OCI-LY7 (cell line): ENCODE data around the gene ANKRD13B. TPM values are rescaled to one million over a fixed set of nuclear protein-coding genes. Genes with fewer than 3 reads are reported as not detected.

Experiments
- BruUV-seq: library from RNA; stranded (reverse); fragments of 400-500 nt; replicated peaks from 2 replicates; lab custom pipeline; 2021; lab: Mats Ljungman, UMichigan
- CTCF ChIA-PET: fragments of 300-600 bp; sonication (Branson Sonifier 250); formaldehyde crosslinking; loops from one replicate; lab custom pipeline; 2022; ENCODE audit warnings: antibody characterized with exemption; ENCODE audit not compliant: unreplicated experiment; lab: Charles Lee
- POLR2A ChIA-PET: fragments of 300-600 bp; sonication (Branson Sonifier 250); formaldehyde crosslinking; loops from one replicate; lab custom pipeline; 2022; ENCODE audit warnings: antibody characterized with exemption; lab: Charles Lee
- DNase-seq: peaks from one replicate; pipeline ENCODE4 v3.0.0-alpha.2; 2015; ENCODE audit warnings: low spot score
- H2AFZ ChIP-seq: fragments of 200-600 bp; sonication (generic), shearing (Covaris generic); 2 replicates; pipeline ENCODE4 v1.6.1; 2014; ENCODE audit warnings: mild to moderate bottlenecking, antibody characterized with exemption, low read length, moderate library complexity
- H3K27ac ChIP-seq: fragments of 200-600 bp; sonication (generic); 2 replicates; pipeline ENCODE4 v1.5.1; 2014; ENCODE audit warnings: mixed run types, low read depth, mild to moderate bottlenecking, moderate library complexity, low read length, inconsistent platforms; ENCODE audit not compliant: poor library complexity, severe bottlenecking
- H3K36me3 ChIP-seq: fragments of 200-600 bp; sonication (generic); 2 replicates; pipeline ENCODE4 v1.6.1; 2014; ENCODE audit warnings: mild to moderate bottlenecking, antibody characterized with exemption, low read length, moderate library complexity, mixed read lengths; ENCODE audit not compliant: insufficient read depth
- H3K4me1 ChIP-seq: fragments of 200-600 bp; sonication (generic); 2 replicates; pipeline ENCODE4 v1.5.1; 2014; ENCODE audit warnings: mild to moderate bottlenecking, low read length; ENCODE audit not compliant: insufficient read depth, poor library complexity, severe bottlenecking
- H3K4me2 ChIP-seq: fragments of 200-600 bp; sonication (generic); 2 replicates; pipeline ENCODE4 v1.6.1; 2014; ENCODE audit warnings: mild to moderate bottlenecking, low read length
- H3K4me3 ChIP-seq: fragments of 200-600 bp; sonication (generic); 2 replicates; pipeline ENCODE4 v1.5.1; 2014; ENCODE audit warnings: mild to moderate bottlenecking, low read depth, low read length; ENCODE audit not compliant: poor library complexity, severe bottlenecking
- H3K79me2 ChIP-seq: fragments of 200-600 bp; sonication (generic); 2 replicates; pipeline ENCODE4 v1.6.1; 2016; ENCODE audit warnings: low read depth, mild to moderate bottlenecking, low read length, moderate library complexity, mixed read lengths; ENCODE audit not compliant: insufficient read depth
- H3K9me2 ChIP-seq: fragments of 200-600 bp; sonication (generic); 2 replicates; pipeline ENCODE4 v1.6.1; 2016; ENCODE audit warnings: mild to moderate bottlenecking, low read length, mixed read lengths; ENCODE audit not compliant: insufficient read depth
- H3K9me3 ChIP-seq: fragments of 200-600 bp; sonication (generic); 2 replicates; pipeline ENCODE4 v1.6.1; 2014; ENCODE audit warnings: mild to moderate bottlenecking, mixed run types, low read length, mixed read lengths
- H4K20me1 ChIP-seq: fragments of 200-600 bp; sonication (generic); 2 replicates; pipeline ENCODE4 v1.6.1; 2014; ENCODE audit warnings: mild to moderate bottlenecking, antibody characterized with exemption, low read length, moderate library complexity, mixed read lengths; ENCODE audit not compliant: insufficient read depth
- EZH2phosphoT487 ChIP-seq: fragments of 200-600 bp; sonication (generic); IDR thresholded peaks from 2 replicates; pipeline ENCODE4 v1.6.1; 2018; ENCODE audit warnings: low read depth, borderline replicate concordance, mild to moderate bottlenecking, mixed run types, antibody characterized with exemption, low read length, moderate library complexity, mixed read lengths
- intact Hi-C: fragments of 100-400 bp; cut with micrococcal nuclease; formaldehyde crosslinking; loops from one replicate; pipeline ENCODE4 v1.10.0; 2022; ENCODE audit not compliant: unreplicated experiment
- total RNA-seq, 2 experiments: library from RNA; depleted of rRNA in 1 of 2; stranded (reverse); fragments of >200 nt in 1 of 2; shearing (Covaris generic) in 1 of 2; gene quantifications; 2 replicates each; pipeline ENCODE4 v1.2.3, GENCODE V29; 2014 to 2022
- TF ChIP-seq, protein P1 (sequence below): fragments of 200-600 bp; sonication (generic); conservative IDR thresholded peaks from 2 replicates; pipeline ENCODE4 v1.5.1; 2014; ENCODE audit warnings: mild to moderate bottlenecking, antibody characterized with exemption, low read length, moderate library complexity, mixed read lengths

ANKRD13B gene
- total RNA-seq, 2 experiments from 2014 or later = 22.8 to 30.5 TPM

DNA sequence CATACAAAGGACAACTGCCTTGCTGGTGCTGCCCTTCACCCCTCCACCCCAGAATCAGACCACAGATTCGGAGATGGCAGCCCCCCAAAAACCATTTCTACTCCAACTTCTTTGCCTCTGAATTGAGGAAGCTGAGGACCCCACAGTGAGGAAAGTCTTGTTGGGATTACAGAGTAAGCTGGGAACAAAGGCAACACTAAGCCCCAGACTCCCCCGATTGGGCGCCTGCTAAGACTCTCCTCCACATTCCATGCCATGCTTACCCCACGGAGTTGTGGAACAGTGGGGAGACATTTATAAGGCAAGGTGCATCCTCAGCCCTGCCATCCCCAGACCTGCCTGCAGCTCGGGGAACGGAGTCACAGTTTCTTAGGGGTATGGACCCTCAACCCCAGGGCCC is 5.3 kb upstream of the ANKRD13B start:
- TF ChIP-seq, protein P1, sequence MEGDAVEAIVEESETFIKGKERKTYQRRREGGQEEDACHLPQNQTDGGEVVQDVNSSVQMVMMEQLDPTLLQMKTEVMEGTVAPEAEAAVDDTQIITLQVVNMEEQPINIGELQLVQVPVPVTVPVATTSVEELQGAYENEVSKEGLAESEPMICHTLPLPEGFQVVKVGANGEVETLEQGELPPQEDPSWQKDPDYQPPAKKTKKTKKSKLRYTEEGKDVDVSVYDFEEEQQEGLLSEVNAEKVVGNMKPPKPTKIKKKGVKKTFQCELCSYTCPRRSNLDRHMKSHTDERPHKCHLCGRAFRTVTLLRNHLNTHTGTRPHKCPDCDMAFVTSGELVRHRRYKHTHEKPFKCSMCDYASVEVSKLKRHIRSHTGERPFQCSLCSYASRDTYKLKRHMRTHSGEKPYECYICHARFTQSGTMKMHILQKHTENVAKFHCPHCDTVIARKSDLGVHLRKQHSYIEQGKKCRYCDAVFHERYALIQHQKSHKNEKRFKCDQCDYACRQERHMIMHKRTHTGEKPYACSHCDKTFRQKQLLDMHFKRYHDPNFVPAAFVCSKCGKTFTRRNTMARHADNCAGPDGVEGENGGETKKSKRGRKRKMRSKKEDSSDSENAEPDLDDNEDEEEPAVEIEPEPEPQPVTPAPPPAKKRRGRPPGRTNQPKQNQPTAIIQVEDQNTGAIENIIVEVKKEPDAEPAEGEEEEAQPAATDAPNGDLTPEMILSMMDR = no peak
- no peak for TF ChIP-seq EZH2phosphoT487
- H2AFZ ChIP-seq = no peak overlapping the region
- POLR2A ChIA-PET = interaction anchor here (0.6 to 1.5 kb wide), 2 partner anchors 9 to 438 kb away, joined by 3 to 4 read pairs; no protein-coding TSS in a partner anchor
- intact Hi-C loops = no loop called here
- H3K27ac ChIP-seq = no peak overlapping the region
- H3K9me2 ChIP-seq = no peaks in the 10 kb centered on the region
- peak overlapping the region; percentile 77 for H3K4me3 ChIP-seq
- peak overlapping the region; percentile 93 for H3K4me2 ChIP-seq
- peaks cover 69% of the 10 kb centered on the region for H3K4me1 ChIP-seq
- CTCF ChIA-PET = interaction anchor here (1.3 kb wide), 1 partner anchor 29 kb away, joined by 3 read pairs; no protein-coding TSS in a partner anchor
- no TSS peak for BruUV-seq
- peaks cover 5% of the 10 kb centered on the region; the same call in 1 of the 2 replicates for H4K20me1 ChIP-seq
- DNase-seq = no peak
- no peaks in the 10 kb centered on the region for H3K9me3 ChIP-seq
- H3K36me3 ChIP-seq = peaks cover 9% of the 10 kb centered on the region
- peaks cover 46% of the 10 kb centered on the region for H3K79me2 ChIP-seq

DNA sequence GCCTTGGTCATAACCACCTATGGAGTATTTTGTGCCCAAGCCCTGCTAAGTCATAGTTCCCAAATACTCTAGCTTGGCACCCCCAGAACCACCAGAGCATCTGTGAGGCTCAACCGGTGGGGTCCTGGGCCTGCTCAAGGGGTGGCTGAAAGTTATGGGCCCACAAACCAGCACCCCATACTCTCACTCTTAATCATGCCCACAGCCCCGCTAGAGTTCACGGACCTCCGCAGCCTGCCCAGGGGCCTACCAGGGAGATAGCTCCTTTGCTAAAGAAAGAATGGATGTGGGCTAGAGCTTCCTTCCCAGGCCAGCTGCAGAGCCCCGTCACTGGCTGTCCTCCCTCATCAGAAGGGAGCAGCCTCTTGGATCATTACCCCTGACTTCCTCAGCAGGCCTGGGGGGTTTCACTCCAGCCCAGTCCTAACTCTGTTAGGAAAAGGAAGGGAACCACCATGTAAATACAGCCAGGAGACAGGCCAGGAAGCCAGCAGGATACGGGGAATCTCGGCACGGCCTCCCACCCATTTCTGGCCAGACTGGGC is 4.8 kb upstream of the ANKRD13B start:
- Histone ChIP-seq H3K9me2 (no peaks in the 10 kb centered on the region), H3K4me3 (peak overlapping the region; percentile 77), H4K20me1 (peaks cover 5% of the 10 kb centered on the region; the same call in 1 of the 2 replicates), H3K9me3 (no peaks in the 10 kb centered on the region), H3K4me2 (peak overlapping the region; percentile 93), H2AFZ (no peak overlapping the region), H3K4me1 (peaks cover 72% of the 10 kb centered on the region), H3K27ac (peak overlapping the region; percentile 13), H3K79me2 (peaks cover 46% of the 10 kb centered on the region), H3K36me3 (peaks cover 4% of the 10 kb centered on the region; the same call in 1 of the 2 replicates)
- intact Hi-C loops = no loop called here
- no TSS peak for BruUV-seq
- DNase-seq = peak; percentile 18
- ChIA-PET POLR2A (interaction anchor here (0.5 to 1.5 kb wide), 3 partner anchors 9 to 1375 kb away, joined by 3 to 4 read pairs (median 3); no protein-coding TSS in a partner anchor), CTCF (interaction anchor here (1.3 kb wide), 1 partner anchor 29 kb away, joined by 3 read pairs; no protein-coding TSS in a partner anchor)
- TF ChIP-seq EZH2phosphoT487 = no peak
- TF ChIP-seq, protein P1 = no peak
